HCT116 (cell line): Measurements from ENCODE around the gene WAS. TPM values are rescaled to one million over a fixed set of nuclear protein-coding genes. Genes with fewer than 3 reads are reported as not detected.

Source experiments
- ATAC-seq: fragments of 200-7000 bp; cut with Tn5 transposase; 2 replicates; pipeline ENCODE4 v1.9.1; 2020; ENCODE audit warnings: mild to moderate bottlenecking, moderate library complexity
- BruUV-seq: library from RNA; stranded (reverse); fragments of 400-500 nt; replicated peaks from 2 replicates; lab custom pipeline; 2021; lab: Mats Ljungman, UMichigan
- CTCF ChIA-PET: fragments of 300-600 bp; sonication (Branson Sonifier 250); formaldehyde crosslinking; loops from one replicate; lab custom pipeline; 2021; ENCODE audit warnings: antibody characterized with exemption; lab: Charles Lee
- POLR2A ChIA-PET: fragments of 300-600, 350-600 bp; sonication (Branson Sonifier 250); formaldehyde crosslinking; loops from one replicate; lab custom pipeline; 2021; ENCODE audit warnings: antibody characterized with exemption; lab: Charles Lee
- RAD21 ChIA-PET, 2 experiments: fragments of 300-600 bp; sonication (Branson Sonifier 250); formaldehyde crosslinking; loops; one replicate each; lab custom pipeline; 2023; ENCODE audit warnings: low total read pairs in 2 of 2; ENCODE audit not compliant: uncharacterized antibody in 2 of 2, unreplicated experiment in 2 of 2, low non-redundant PET in 1 of 2; lab: Charles Lee
- DNase-seq: peaks from one replicate; pipeline ENCODE4 v3.0.0-alpha.2; 2010; ENCODE audit warnings: low read depth, low spot score
- H2AFZ ChIP-seq: fragments of 200-600 bp; shearing (Covaris generic), sonication (generic); 2 replicates; pipeline ENCODE4 v1.6.1; 2017; ENCODE audit warnings: low read depth, mixed run types, mixed read lengths, antibody characterized with exemption, low read length; ENCODE audit not compliant: poor library complexity, severe bottlenecking
- H3K27ac ChIP-seq: 2 replicates; pipeline ENCODE4 v1.5.1; 2012; ENCODE audit warnings: low read depth, low read length
- H3K27me3 ChIP-seq: fragments of 200-600 bp; sonication (generic); 2 replicates; pipeline ENCODE4 v1.6.1; 2016; ENCODE audit warnings: mixed run types, low read length, mixed read lengths; ENCODE audit not compliant: insufficient read depth
- H3K36me3 ChIP-seq, 2 experiments: fragments of 200-500 bp in 1 of 2; fragments of 200-600 bp in 1 of 2; sonication (Bioruptor generic) in 1 of 2; sonication (generic) in 1 of 2; 2 replicates each; pipeline versions ENCODE4 v1.5.1 to v1.6.1; 2014 to 2016; ENCODE audit warnings: low read length in 2 of 2, inconsistent platforms in 1 of 2, mixed read lengths in 1 of 2, mixed run types in 1 of 2; ENCODE audit not compliant: insufficient read depth in 2 of 2, control insufficient read depth in 1 of 2
- H3K4me1 ChIP-seq, 2 experiments: fragments of 200-600 bp in 1 of 2; sonication (generic) in 1 of 2; 2 replicates each; pipeline versions ENCODE4 v1.5.1 to v1.6.1; 2012 to 2017; ENCODE audit warnings: low read length in 2 of 2, inconsistent platforms in 1 of 2, mild to moderate bottlenecking in 1 of 2, mixed read lengths in 1 of 2, mixed run types in 1 of 2, moderate library complexity in 1 of 2; ENCODE audit not compliant: insufficient read depth in 2 of 2, control insufficient read depth in 1 of 2
- H3K4me2 ChIP-seq: fragments of 200-600 bp; sonication (generic); 2 replicates; pipeline ENCODE4 v1.6.1; 2017; ENCODE audit warnings: mixed run types, low read length, mixed read lengths
- H3K4me3 ChIP-seq, 2 experiments: fragments of 200-600 bp in 1 of 2; sonication (generic) in 1 of 2; replicated peaks in 1 of 2; 2 replicates each; pipeline ENCODE4 v1.5.1; 2011 to 2016; ENCODE audit warnings: low read length in 2 of 2, control low read depth in 1 of 2, low read depth in 1 of 2, mild to moderate bottlenecking in 1 of 2, mixed read lengths in 1 of 2, mixed run types in 1 of 2
- H3K79me2 ChIP-seq: fragments of 200-600 bp; sonication (generic); 2 replicates; pipeline ENCODE4 v1.6.1; 2017; ENCODE audit warnings: mild to moderate bottlenecking, mixed run types, low read length, moderate library complexity, mixed read lengths; ENCODE audit not compliant: insufficient read depth
- H3K9ac ChIP-seq: fragments of 200-600 bp; sonication (generic); 2 replicates; pipeline ENCODE4 v1.6.1; 2016; ENCODE audit warnings: low read length, mixed read lengths
- H3K9me2 ChIP-seq: fragments of 200-600 bp; sonication (generic), shearing (Covaris generic); 2 replicates; pipeline ENCODE4 v1.6.1; 2017; ENCODE audit warnings: mixed run types, mild to moderate bottlenecking, moderate library complexity; ENCODE audit not compliant: insufficient read depth
- H3K9me3 ChIP-seq, 2 experiments: fragments of 200-500 bp in 1 of 2; fragments of 200-600 bp in 1 of 2; sonication (Bioruptor generic) in 1 of 2; sonication (generic) in 1 of 2; 2 replicates each; pipeline ENCODE4 v1.6.1; 2014 to 2017; ENCODE audit warnings: low read length in 2 of 2, mixed read lengths in 2 of 2, inconsistent platforms in 1 of 2, low read depth in 1 of 2, mild to moderate bottlenecking in 1 of 2, mixed run types in 1 of 2, moderate library complexity in 1 of 2; ENCODE audit not compliant: control insufficient read depth in 1 of 2, insufficient read depth in 1 of 2
- H4K20me1 ChIP-seq: fragments of 200-600 bp; sonication (generic), shearing (Covaris generic); 2 replicates; pipeline ENCODE4 v1.6.1; 2017; ENCODE audit warnings: mixed run types, mild to moderate bottlenecking, moderate library complexity; ENCODE audit not compliant: insufficient read depth
- CEBPB ChIP-seq: IDR thresholded peaks from 2 replicates; pipeline ENCODE4 v1.6.1; 2012; ENCODE audit warnings: low read depth
- EGR1 ChIP-seq: IDR thresholded peaks from 2 replicates; pipeline ENCODE4 v1.6.1; 2012; ENCODE audit warnings: low read depth
- ELF1 ChIP-seq: IDR thresholded peaks from 2 replicates; pipeline ENCODE4 v1.6.1; 2012; ENCODE audit warnings: low read depth, borderline replicate concordance
- EZH2phosphoT487 ChIP-seq: fragments of 200-600 bp; IDR thresholded peaks from 2 replicates; pipeline ENCODE4 v1.6.1; 2018; ENCODE audit warnings: antibody characterized with exemption, borderline replicate concordance
- JUND ChIP-seq: IDR thresholded peaks from 2 replicates; pipeline ENCODE4 v1.6.1; 2012
- POLR2A ChIP-seq: IDR thresholded peaks from 2 replicates; pipeline ENCODE4 v1.7.0; 2011; ENCODE audit warnings: borderline replicate concordance; ENCODE audit not compliant: insufficient read depth, insufficient read length; ENCODE audit errors: extremely low read depth
- RAD21 ChIP-seq: IDR thresholded peaks from 2 replicates; pipeline ENCODE4 v1.6.1; 2012; ENCODE audit warnings: low read depth, mild to moderate bottlenecking
- SP1 ChIP-seq: IDR thresholded peaks from 2 replicates; pipeline ENCODE4 v1.6.1; 2012; ENCODE audit warnings: low read depth
- SRF ChIP-seq: IDR thresholded peaks from 2 replicates; pipeline ENCODE4 v1.6.1; 2012; ENCODE audit warnings: low read depth
- ZBTB33 ChIP-seq: IDR thresholded peaks from 2 replicates; pipeline ENCODE4 v1.6.1; 2011; ENCODE audit warnings: mild to moderate bottlenecking, low read length, moderate library complexity; ENCODE audit not compliant: insufficient replicate concordance; ENCODE audit errors: extremely low read depth
- intact Hi-C: fragments of 100-400 bp; cut with micrococcal nuclease; formaldehyde crosslinking; loops from 2 replicates; pipeline ENCODE4 v1.10.0; 2022
- total RNA-seq: library from RNA; stranded (reverse); gene quantifications from one replicate; pipeline ENCODE4 v1.2.1, GENCODE V29; 2021; ENCODE audit not compliant: unreplicated experiment

The WAS gene
- total RNA-seq, 1 experiment from 2014 or later: 0.84 TPM

- no peaks in the 10 kb centered on the region for H3K9me2 ChIP-seq
- ChIA-PET CTCF (no interaction called here), RAD21 (no interaction called here), POLR2A (no interaction called here)
- H3K9ac ChIP-seq: no peak overlapping the region
- no peak overlapping the region for H2AFZ ChIP-seq
- no peak overlapping the region for H3K27ac ChIP-seq
- intact Hi-C loops: loop anchor here (10.0 kb wide), 1 partner anchor 57 kb away; no protein-coding TSS in a partner anchor
- no peaks in the 10 kb centered on the region for H4K20me1 ChIP-seq
- H3K36me3 ChIP-seq: no peaks in the 10 kb centered on the region
- DNase-seq (no peak), ATAC-seq (no peak)
- no peak overlapping the region for H3K4me3 ChIP-seq
- H3K4me1 ChIP-seq: no peaks in the 10 kb centered on the region
- H3K4me2 ChIP-seq: no peak overlapping the region
- no TSS peak for BruUV-seq
- H3K27me3 ChIP-seq: no peaks in the 10 kb centered on the region
- H3K9me3 ChIP-seq: no peaks in the 10 kb centered on the region
- TF ChIP-seq ZBTB33 (no peak), SRF (no peak), EGR1 (no peak), CEBPB (no peak), JUND (no peak), SP1 (no peak), RAD21 (no peak), ELF1 (no peak), EZH2phosphoT487 (no peak)
- H3K79me2 ChIP-seq: no peaks in the 10 kb centered on the region
These were observed 38.3 kb downstream of the WAS start for GRCh38 chrX:48721916-48722315.

GRCh38 chrX:48726596-48726995 lies 43.0 kb downstream of the WAS start:
- Histone ChIP-seq H3K36me3 (no peaks in the 10 kb centered on the region), H3K27me3 (no peaks in the 10 kb centered on the region), H3K4me1 (no peaks in the 10 kb centered on the region), H3K9me2 (no peaks in the 10 kb centered on the region), H3K79me2 (no peaks in the 10 kb centered on the region), H3K9me3 (no peaks in the 10 kb centered on the region), H3K9ac (no peak overlapping the region), H3K4me3 (no peak overlapping the region), H4K20me1 (no peaks in the 10 kb centered on the region), H2AFZ (no peak overlapping the region), H3K4me2 (no peak overlapping the region), H3K27ac (no peak overlapping the region)
- ATAC-seq (no peak), DNase-seq (no peak)
- POLR2A ChIA-PET: no interaction called here
- CTCF ChIA-PET: no interaction called here
- BruUV-seq: no TSS peak
- RAD21 ChIA-PET: no interaction called here
- intact Hi-C loops: loop anchor here (10.0 kb wide), 1 partner anchor 62 kb away; no protein-coding TSS in a partner anchor
- TF ChIP-seq SP1: no peak
- TF ChIP-seq JUND: no peak
- no peak for TF ChIP-seq POLR2A
- TF ChIP-seq EZH2phosphoT487: no peak
